Prostate gland (tissue), 2 donors: ENCODE data around the gene KCNJ5.

Experiments used
- POLR2A ChIP-seq: fragments of 450-650 bp; IDR thresholded peaks from one replicate; pipeline ENCODE4 v1.6.1; 2016; ENCODE audit warnings: antibody characterized with exemption, mild to moderate bottlenecking
- TF ChIP-seq, protein P1 (sequence below), 4 experiments: fragments of 200-600 bp in 2 of 4; fragments of 450-650 bp in 2 of 4; sonication (generic) in 2 of 4; IDR thresholded peaks; 1 replicate in 3 of 4; 2 replicates in 1 of 4; pipeline ENCODE4 v1.5.1; 2016 to 2019; ENCODE audit warnings: antibody characterized with exemption in 4 of 4, mild to moderate bottlenecking in 2 of 4, moderate library complexity in 2 of 4

DNA sequence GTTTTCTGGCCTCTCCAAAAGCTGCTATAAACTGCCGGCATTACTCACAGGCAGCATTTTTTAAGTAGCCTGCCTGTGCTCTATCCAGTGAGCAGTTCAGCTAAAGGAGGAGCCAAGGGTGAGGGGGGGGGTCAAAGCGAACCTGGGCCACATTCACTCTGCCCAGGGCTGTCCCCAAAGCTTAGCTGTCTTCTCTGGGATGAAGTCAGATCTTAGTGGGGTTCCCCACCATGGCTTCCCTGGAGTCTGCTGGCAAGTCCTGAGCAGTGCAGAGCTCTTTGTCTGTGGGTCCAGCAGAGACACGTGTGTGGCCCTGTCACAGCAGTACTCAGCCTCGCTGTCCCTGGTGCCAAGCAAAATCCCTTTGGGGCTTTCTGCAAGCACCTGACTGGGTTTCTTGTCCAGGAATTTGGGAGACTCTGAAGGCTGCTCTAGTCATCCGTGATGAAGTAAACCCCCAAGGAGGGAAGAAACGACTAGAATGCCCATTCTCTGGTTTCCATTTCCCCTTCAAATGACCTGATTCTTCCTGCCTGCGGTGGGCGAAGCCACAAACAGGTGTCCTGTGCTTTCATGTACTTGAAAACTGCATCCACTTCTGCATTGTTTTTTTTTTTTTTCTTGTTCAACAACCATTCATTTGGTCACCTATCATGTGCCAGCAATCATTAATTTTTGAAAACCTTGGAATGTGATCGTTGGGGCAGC lies 2.6 kb downstream of the KCNJ5 start:
- TF ChIP-seq, protein P1, sequence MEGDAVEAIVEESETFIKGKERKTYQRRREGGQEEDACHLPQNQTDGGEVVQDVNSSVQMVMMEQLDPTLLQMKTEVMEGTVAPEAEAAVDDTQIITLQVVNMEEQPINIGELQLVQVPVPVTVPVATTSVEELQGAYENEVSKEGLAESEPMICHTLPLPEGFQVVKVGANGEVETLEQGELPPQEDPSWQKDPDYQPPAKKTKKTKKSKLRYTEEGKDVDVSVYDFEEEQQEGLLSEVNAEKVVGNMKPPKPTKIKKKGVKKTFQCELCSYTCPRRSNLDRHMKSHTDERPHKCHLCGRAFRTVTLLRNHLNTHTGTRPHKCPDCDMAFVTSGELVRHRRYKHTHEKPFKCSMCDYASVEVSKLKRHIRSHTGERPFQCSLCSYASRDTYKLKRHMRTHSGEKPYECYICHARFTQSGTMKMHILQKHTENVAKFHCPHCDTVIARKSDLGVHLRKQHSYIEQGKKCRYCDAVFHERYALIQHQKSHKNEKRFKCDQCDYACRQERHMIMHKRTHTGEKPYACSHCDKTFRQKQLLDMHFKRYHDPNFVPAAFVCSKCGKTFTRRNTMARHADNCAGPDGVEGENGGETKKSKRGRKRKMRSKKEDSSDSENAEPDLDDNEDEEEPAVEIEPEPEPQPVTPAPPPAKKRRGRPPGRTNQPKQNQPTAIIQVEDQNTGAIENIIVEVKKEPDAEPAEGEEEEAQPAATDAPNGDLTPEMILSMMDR (IDR thresholded peaks at IDR 0.05): no peak
- TF ChIP-seq POLR2A: no peak
